Measurements from ENCODE around the gene ZNF132.

Gene ZNF132

DNA sequence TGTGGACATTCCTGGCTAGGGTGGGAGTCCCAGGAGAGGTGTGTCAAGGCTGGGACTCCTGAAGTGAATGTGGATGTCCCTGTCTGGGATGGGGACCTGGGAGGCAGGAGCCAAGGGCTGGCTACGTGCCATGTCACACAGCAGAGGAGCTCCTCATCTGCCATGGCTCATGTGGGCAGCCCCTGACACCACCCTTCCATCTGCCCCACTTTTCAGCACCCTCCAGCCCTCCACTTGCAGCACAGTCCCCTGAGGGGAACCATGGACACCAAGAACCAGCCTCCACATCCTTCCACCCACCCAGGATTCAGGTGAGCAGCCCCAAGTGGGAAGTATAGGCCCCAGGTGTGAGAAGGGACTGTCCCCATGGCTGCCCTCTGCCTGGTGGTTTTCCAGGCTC, 37.9 kb upstream of the ZNF132 start:
- no peak for TF ChIP-seq CTCF (IDR thresholded peaks at IDR 0.05)

- TF ChIP-seq CTCF (IDR thresholded peaks at IDR 0.05), result no peak
These were observed 37.2 kb upstream of the ZNF132 start for GRCh38 chr19:58477130-58477529.

DNA sequence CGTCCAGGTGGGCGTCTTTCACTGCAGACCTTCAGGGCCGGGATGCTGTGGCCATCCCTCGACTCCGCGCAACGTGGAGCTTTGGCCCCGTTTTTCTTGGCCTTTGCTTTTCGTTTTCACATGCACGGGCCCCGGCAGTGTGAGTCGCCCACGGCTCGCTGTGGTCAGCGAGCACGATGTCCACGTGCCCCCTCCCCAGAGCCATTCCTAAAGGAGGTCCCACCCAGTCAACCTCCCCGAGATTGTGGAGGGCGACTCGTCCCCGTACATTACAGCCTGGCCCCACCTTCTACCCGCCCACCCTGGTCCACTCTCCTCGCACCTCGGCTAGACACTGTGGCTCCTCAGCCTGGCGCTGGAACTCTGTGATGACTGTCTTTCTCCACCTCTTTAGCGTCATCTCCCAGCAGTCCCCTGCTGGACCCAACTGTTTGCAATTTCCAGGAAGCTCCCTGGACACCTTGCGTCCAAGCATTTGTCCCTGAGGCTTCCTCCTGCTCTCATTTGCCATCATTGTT, 36.6 kb upstream of the ZNF132 start:
- TF ChIP-seq CTCF (IDR thresholded peaks at IDR 0.05), result no peak

DNA sequence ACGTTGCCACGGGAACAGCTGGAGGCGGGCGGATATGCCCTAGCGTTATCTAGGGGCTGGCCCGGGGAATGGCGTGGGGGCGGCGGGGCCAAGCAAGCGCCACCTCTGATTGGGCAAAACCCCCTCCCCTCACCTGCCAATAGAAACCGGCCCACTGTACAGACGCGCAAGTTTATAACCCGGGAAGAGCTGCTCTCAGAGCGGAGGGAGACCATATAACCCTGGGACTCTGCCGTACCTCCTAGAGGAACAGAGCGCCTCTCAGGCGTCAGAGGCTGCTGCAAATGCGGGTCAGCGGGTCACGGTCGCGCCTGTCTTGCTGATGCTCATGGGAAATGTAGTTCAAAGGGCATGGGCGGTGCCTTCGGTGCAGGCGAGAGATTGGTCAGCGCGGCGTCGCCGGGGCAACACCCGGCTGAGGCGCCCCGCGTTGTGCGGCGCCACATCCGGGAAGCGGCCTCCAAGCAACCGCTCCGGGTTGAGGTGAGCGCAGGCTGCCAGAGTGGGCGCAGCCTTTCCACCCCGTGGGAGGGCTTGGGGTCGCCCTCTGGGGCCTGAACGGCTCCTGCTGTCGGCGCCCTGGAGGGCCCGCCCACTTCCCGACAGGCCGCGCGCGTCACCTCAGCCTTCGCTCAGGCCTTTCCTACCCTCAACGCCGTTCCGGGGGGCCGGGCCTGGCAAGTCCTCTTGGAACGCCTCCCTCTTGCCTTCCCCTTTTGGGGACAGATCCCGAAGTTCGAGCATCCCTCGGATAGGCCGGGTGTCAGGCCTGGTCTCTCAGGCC, 36.0 kb upstream of the ZNF132 start, which contains the start of gene ZNF446:
Gene ZNF446 (plus strand): TSS at position 639 of the 784 bp plus-strand sequence. CDS start 867 bp downstream, outside the sequence.
- TF ChIP-seq CTCF (IDR thresholded peaks at IDR 0.05), result no peak

DNA sequence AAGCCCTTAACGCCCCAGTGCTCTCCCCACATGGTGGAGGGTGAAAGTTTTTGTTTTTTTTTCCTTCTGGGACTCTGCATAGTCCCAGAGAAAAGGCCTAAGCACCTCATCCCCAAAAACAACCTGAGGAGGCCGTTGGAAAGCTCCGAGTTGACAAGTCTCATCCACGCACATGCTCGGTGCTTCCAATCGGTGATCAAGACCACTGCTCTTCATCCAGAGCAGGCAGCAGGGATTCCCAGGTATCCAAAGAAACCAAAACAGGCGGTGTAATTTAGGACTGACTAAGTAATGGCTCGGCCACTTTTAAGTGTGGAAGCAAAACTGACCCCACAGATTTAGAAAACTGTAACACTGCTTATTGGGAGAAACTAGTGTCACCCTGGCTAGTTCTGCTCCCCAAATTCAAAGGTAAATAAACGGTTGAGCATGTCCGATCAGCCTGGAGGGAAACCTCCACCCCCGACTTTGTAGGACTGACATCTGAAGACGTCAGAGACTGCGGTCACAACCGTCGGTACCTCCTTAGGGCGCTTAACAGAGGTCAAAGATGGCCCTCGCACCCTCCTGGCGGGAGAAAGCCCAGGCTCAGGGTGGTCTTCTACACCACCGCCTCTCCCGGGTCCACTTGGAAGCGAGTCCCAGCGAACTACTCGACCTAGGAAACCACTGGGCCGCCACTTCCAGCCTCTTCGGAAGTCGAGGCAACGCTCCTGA, 35.2 kb upstream of the ZNF132 start:
- no peak for TF ChIP-seq CTCF (IDR thresholded peaks at IDR 0.05)

GRCh38 chr19:58474291-58474996, 34.5 kb upstream of the ZNF132 start:
- TF ChIP-seq CTCF (IDR thresholded peaks at IDR 0.05), result no peak

DNA sequence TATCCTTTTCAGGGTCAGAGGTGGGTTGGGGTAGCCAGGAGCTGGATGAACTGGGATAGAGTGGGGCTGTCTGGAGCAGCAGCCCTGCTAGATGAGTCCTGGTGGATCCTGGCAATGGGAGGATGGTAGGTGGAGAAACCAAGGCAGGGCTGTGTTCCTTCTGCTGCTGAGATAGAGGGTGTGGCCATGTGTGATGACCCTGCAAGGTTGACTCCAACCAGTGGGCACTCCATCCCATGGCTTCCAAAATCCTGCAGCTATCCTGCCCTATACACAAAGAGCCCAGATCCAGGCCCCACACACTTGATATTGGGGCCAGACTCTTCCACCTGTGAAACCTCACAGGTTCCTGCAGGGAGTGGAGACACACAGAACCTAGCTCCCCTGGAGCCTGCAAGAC, 33.8 kb upstream of the ZNF132 start:
- TF ChIP-seq CTCF (IDR thresholded peaks at IDR 0.05), result no peak

Data from LNCAP (cell line).